K562 (cell line): ENCODE measurements around the gene MCU. TPM values are rescaled to one million over a fixed set of nuclear protein-coding genes. Genes with fewer than 3 reads are reported as not detected.
A peak's percentile ranks its signal among the peaks of the same experiment; 100 is the strongest.

ENCODE experiments used
- ATF2 ChIP-seq: sonication (generic); formaldehyde crosslinking; IDR thresholded peaks from 2 replicates; pipeline ENCODE4 v1.8.1; 2022; ENCODE audit warnings: missing genetic modification reagents
- COPS2 ChIP-seq: fragments of 450-650 bp; conservative IDR thresholded peaks from 2 replicates; pipeline ENCODE4 v1.6.1; 2016; ENCODE audit warnings: mild to moderate bottlenecking, moderate library complexity
- CREB3 ChIP-seq: fragments of 450-650 bp; conservative IDR thresholded peaks from 2 replicates; pipeline ENCODE4 v1.6.1; 2016; ENCODE audit warnings: missing genetic modification characterization, low read depth, mild to moderate bottlenecking, missing compliant biosample characterization, moderate library complexity
- FOXK2 ChIP-seq, 2 experiments: fragments of 450-650 bp; IDR thresholded peaks in 1 of 2; conservative IDR thresholded peaks in 1 of 2; 2 replicates each; pipeline ENCODE4 v1.6.1; 2016; ENCODE audit warnings: low read depth in 2 of 2, mild to moderate bottlenecking in 1 of 2
- ID3 ChIP-seq, 2 experiments: fragments of 250-450 bp in 1 of 2; fragments of 450-650 bp in 1 of 2; sonication (Bioruptor Pico) in 1 of 2; IDR thresholded peaks; 2 replicates each; pipeline versions ENCODE4 v1.6.1 to v1.8.0; 2016 to 2021; ENCODE audit warnings: mild to moderate bottlenecking in 2 of 2, moderate library complexity in 2 of 2, missing compliant biosample characterization in 1 of 2, missing genetic modification characterization in 1 of 2
- TBP ChIP-seq: optimal IDR thresholded peaks from 2 replicates; pipeline ENCODE3; 2011; ENCODE audit warnings: low read depth, low read length, improper control_type of control experiment
- THRB ChIP-seq: fragments of 450-650 bp; formaldehyde crosslinking; conservative IDR thresholded peaks from 2 replicates; pipeline ENCODE4 v1.4.0; 2022; ENCODE audit warnings: mild to moderate bottlenecking, missing genetic modification characterization
- XRCC3 ChIP-seq: fragments of 450-650 bp; IDR thresholded peaks from 2 replicates; pipeline ENCODE4 v1.6.1; 2017; ENCODE audit warnings: mild to moderate bottlenecking, moderate library complexity
- ZKSCAN8 ChIP-seq: fragments of 200-800 bp; sonication (Bioruptor generic); IDR thresholded peaks from 2 replicates; pipeline ENCODE4 v1.6.1; 2016; ENCODE audit warnings: missing genetic modification characterization, missing compliant biosample characterization
- ZNF143 ChIP-seq: sonication (generic); formaldehyde crosslinking; IDR thresholded peaks from 2 replicates; pipeline ENCODE4 v1.9.0; 2022; ENCODE audit warnings: mild to moderate bottlenecking, missing genetic modification reagents
- polyA plus RNA-seq, 8 experiments: library from polyadenylated mRNA; depleted of rRNA in 4 of 8; stranded (reverse) in 5 of 8; unstranded in 3 of 8; fragments of >200 nt; fragmentation: Nextera tagmentation in 2 of 8; fragmentation: Illumina TruSeq in 1 of 8; extraction: Ambion mirVana in 2 of 8; extraction: Trizol in 1 of 8; gene quantifications; 2 replicates each; pipeline versions ENCODE4 v1.2.1 to v1.2.3, GENCODE V29; 2011 to 2014; ENCODE audit warnings: inconsistent platforms in 1 of 8, missing spikeins in 1 of 8
- total RNA-seq, 7 experiments: library from RNA; depleted of rRNA in 6 of 7; stranded (reverse); fragments of >200 nt in 6 of 7; fragmentation: Illumina TruSeq in 2 of 7; extraction: Trizol in 2 of 7; gene quantifications; 2 replicates each; pipeline versions ENCODE4 v1.2.1 to v1.2.3, GENCODE V29; 2011 to 2021; ENCODE audit warnings: low replicate concordance in 1 of 7
- TF ChIP-seq, protein P1 (sequence below): sonication (generic); formaldehyde crosslinking; IDR thresholded peaks from 2 replicates; pipeline ENCODE4 v1.8.0; 2022; ENCODE audit warnings: missing genetic modification reagents, mild to moderate bottlenecking, borderline replicate concordance
- TF ChIP-seq, protein P2 (sequence below): fragments of 450-650 bp; IDR thresholded peaks from 2 replicates; pipeline ENCODE4 v1.6.1; 2017; ENCODE audit warnings: mild to moderate bottlenecking, moderate library complexity
- TF ChIP-seq, protein P3 (sequence below): fragments of 450-650 bp; formaldehyde crosslinking; IDR thresholded peaks from 2 replicates; pipeline ENCODE4 v1.4.0; 2020; ENCODE audit warnings: mild to moderate bottlenecking, moderate library complexity

MCU gene
- total and polyA plus RNA-seq, 9 of the 15 experiments (the other 6 are each of a cell fraction or from before 2014, with no cell fraction given): 8.2 to 88.8 (median 21.3) TPM

DNA sequence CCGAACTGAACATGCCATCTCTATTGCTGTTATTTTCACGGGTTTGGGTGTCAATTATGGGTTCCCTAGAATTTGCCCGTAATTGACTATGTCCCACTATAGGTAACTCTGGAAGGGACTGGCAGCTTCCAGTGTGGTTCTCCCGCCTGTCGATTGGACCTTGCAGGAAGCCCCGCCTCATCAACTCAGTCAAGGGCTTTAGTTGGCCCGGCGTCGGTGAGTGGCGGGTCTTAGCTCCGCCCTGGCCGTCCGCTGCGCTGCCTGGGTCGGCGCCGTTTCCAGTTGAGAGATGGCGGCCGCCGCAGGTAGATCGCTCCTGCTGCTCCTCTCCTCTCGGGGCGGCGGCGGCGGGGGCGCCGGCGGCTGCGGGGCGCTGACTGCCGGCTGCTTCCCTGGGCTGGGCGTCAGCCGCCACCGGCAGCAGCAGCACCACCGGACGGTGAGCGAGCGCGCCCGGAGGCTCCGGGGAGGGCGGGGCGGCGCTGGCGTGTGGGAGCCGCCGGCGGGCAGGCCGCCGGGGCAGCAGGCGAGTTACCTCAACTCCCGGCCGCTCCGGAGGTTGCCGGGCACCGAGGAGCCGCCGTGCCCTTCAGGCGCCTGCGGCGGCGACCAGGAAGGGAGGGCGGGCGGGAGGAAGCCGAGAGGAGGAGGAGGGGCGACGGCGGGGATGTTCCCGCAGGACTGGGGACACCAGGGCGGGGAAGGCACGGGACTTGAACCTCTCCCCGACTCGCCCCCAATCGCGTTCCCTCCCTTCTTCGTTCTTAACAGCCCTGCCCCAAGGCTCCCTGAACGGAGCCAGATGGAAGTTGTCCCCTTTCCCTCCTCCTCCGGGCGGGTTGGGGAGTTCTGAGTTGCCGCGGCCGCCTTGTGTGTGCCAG is at the start of gene MCU (continued):
- TF ChIP-seq, protein P1, sequence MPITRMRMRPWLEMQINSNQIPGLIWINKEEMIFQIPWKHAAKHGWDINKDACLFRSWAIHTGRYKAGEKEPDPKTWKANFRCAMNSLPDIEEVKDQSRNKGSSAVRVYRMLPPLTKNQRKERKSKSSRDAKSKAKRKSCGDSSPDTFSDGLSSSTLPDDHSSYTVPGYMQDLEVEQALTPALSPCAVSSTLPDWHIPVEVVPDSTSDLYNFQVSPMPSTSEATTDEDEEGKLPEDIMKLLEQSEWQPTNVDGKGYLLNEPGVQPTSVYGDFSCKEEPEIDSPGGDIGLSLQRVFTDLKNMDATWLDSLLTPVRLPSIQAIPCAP (CRISPR knock-in tag): no peak
- TF ChIP-seq, protein P2, sequence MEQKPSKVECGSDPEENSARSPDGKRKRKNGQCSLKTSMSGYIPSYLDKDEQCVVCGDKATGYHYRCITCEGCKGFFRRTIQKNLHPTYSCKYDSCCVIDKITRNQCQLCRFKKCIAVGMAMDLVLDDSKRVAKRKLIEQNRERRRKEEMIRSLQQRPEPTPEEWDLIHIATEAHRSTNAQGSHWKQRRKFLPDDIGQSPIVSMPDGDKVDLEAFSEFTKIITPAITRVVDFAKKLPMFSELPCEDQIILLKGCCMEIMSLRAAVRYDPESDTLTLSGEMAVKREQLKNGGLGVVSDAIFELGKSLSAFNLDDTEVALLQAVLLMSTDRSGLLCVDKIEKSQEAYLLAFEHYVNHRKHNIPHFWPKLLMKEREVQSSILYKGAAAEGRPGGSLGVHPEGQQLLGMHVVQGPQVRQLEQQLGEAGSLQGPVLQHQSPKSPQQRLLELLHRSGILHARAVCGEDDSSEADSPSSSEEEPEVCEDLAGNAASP: no peak
- peak; percentile 99 for TF ChIP-seq TBP
- TF ChIP-seq ATF2: 0 out of 2 replicates have a peak, but pooled peaks have one; percentile 41
- no peak for TF ChIP-seq FOXK2 (conservative IDR thresholded peaks at IDR 0.05 in 1 of 2, IDR thresholded peaks at IDR 0.05 in 1 of 2; ENCODE audit: low read depth in 2 of 2)
- TF ChIP-seq COPS2: no peak
- no peak for TF ChIP-seq CREB3 (tag)
- no peak for TF ChIP-seq XRCC3
- TF ChIP-seq ID3 (CRISPR knock-in tag; IDR thresholded peaks at IDR 0.05): no peak
- TF ChIP-seq ID3 (tag; IDR thresholded peaks at IDR 0.05): peak; percentile 62; the same call in 1 of the 2 replicates
- no peak for TF ChIP-seq ZNF143 (CRISPR knock-in tag)
- TF ChIP-seq, protein P3, sequence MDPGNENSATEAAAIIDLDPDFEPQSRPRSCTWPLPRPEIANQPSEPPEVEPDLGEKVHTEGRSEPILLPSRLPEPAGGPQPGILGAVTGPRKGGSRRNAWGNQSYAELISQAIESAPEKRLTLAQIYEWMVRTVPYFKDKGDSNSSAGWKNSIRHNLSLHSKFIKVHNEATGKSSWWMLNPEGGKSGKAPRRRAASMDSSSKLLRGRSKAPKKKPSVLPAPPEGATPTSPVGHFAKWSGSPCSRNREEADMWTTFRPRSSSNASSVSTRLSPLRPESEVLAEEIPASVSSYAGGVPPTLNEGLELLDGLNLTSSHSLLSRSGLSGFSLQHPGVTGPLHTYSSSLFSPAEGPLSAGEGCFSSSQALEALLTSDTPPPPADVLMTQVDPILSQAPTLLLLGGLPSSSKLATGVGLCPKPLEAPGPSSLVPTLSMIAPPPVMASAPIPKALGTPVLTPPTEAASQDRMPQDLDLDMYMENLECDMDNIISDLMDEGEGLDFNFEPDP (CRISPR knock-in tag): no peak
- TF ChIP-seq ZKSCAN8 (CRISPR knock-in tag): no peak
- no peak for TF ChIP-seq THRB
